Mucosa of descending colon (tissue), 3 donors: ENCODE data around the gene IGSF9B. TPM values are rescaled to one million over a fixed set of nuclear protein-coding genes. Genes with fewer than 3 reads are reported as not detected.

Experiments used
- ATAC-seq: fragments of 200-7000 bp; cut with Tn5 transposase; one replicate; pipeline ENCODE4 v1.9.1; 2020; ENCODE audit warnings: mild to moderate bottlenecking, moderate library complexity
- DNase-seq, 3 donors: peaks; one replicate each; pipeline ENCODE4 v3.0.0-alpha.2; 2020
- H3K36me3 ChIP-seq: fragments of 200-600 bp; one replicate; pipeline ENCODE4 v1.8.0; 2021; ENCODE audit warnings: low read depth, mild to moderate bottlenecking
- H3K4me1 ChIP-seq: fragments of 200-600 bp; one replicate; pipeline ENCODE4 v1.8.0; 2021; ENCODE audit warnings: low read depth, mild to moderate bottlenecking
- H3K4me3 ChIP-seq: fragments of 200-600 bp; one replicate; pipeline ENCODE4 v1.8.0; 2021; ENCODE audit warnings: mild to moderate bottlenecking
- H3K9me3 ChIP-seq: fragments of 200-600 bp; one replicate; pipeline ENCODE4 v1.8.0; 2021; ENCODE audit warnings: mild to moderate bottlenecking
- CTCF ChIP-seq: fragments of 200-600 bp; IDR thresholded peaks from one replicate; pipeline ENCODE4 v1.8.0; 2022; ENCODE audit warnings: antibody characterized with exemption, mild to moderate bottlenecking
- intact Hi-C, 2 donors: fragments of 100-400 bp; cut with DNase I in 1 of 2; cut with micrococcal nuclease in 1 of 2; formaldehyde crosslinking; loops; one replicate each; pipeline versions ENCODE4 v1.11.0 to v1.11.1; 2022; cut with DNase I, micrococcal nuclease
- total RNA-seq, 3 donors: library from RNA; stranded (reverse); fragmentation: NEBNext Ultra II Directional in 2 of 3; extraction: Animal tissue kit (Norgen Biotek cat#: 25700) in 2 of 3; gene quantifications; one replicate each; pipeline versions ENCODE4 v1.2.1 to v1.2.4, GENCODE V29; 2021 to 2023
- donor health status: DM: no; HTN: no; CAD: no; lungs with moderate emphysema.
- donor health status: DM: no; HTN: no; CAD: no.
- donor health status: DM: no; HTN: yes; CAD: no.

The IGSF9B gene
- total RNA-seq, 3 donors from 2014 or later: 5.2 to 42.6 (median 5.8) TPM

DNA sequence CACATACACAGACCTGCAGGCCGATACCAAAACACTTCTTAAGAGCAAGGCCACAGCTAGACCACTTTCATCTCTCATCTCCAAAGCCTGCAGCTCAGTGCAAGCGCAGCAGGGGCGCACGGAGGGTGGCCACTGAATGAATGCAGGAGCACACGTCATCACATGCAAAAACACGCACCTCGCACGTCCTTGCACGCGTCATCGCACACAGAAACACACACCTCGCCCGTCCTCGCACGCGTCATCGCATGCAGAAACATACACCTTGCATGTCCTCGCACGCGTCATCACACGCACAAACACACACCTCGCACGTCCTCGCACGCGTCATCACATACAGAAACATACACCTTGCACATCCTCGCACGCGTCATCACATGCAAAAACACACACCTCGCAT is 17.2 kb downstream of the IGSF9B start:
- ATAC-seq: no peak
- no peak overlapping the region for H3K4me3 ChIP-seq
- TF ChIP-seq CTCF: no peak
- DNase-seq: peak in 1 of 3 donors; percentile 30
- intact Hi-C loops: no loop called here
- no peaks in the 10 kb centered on the region for H3K36me3 ChIP-seq
- no peaks in the 10 kb centered on the region for H3K4me1 ChIP-seq
- no peaks in the 10 kb centered on the region for H3K9me3 ChIP-seq

GRCh38 chr11:133938166-133938565 is 18.6 kb downstream of the IGSF9B start:
- Histone ChIP-seq H3K9me3 (no peaks in the 10 kb centered on the region), H3K36me3 (no peaks in the 10 kb centered on the region), H3K4me1 (no peaks in the 10 kb centered on the region), H3K4me3 (no peak overlapping the region)
- no peak for DNase-seq
- no peak for TF ChIP-seq CTCF
- intact Hi-C loops: no loop called here
- no peak for ATAC-seq

- Histone ChIP-seq H3K4me3 (no peak overlapping the region), H3K36me3 (no peaks in the 10 kb centered on the region), H3K9me3 (no peaks in the 10 kb centered on the region), H3K4me1 (no peaks in the 10 kb centered on the region)
- TF ChIP-seq CTCF: no peak
- intact Hi-C loops: no loop called here
- ATAC-seq: no peak
- DNase-seq: peak in 1 of 3 donors; percentile 23
Observed at GRCh38 chr11:133937468-133937867, 19.3 kb downstream of the IGSF9B start.

DNA sequence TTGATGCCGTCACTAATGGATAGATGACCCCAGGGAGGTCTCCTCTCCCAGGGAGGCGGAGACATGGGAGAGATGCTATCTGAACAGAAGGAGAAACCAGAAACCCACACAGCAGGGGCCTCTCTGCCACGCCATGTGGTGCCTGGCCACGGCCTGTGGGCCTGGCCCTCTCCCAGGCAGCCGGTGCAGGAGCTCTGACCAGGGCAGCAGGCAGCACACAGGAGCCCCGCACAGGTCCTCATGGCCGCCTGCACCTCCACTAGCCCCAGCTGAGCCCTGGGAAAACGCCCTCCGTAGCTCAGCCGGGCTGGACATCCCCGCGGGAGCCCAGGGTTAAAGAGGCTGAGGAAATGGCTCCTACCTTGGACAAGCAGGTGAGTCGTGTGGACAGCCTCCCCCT is 19.8 kb downstream of the IGSF9B start:
- Histone ChIP-seq H3K36me3 (no peaks in the 10 kb centered on the region), H3K9me3 (no peaks in the 10 kb centered on the region), H3K4me3 (no peak overlapping the region), H3K4me1 (no peaks in the 10 kb centered on the region)
- intact Hi-C loops: no loop called here
- TF ChIP-seq CTCF: no peak
- peak in 1 of 3 donors; percentile 34 for DNase-seq
- ATAC-seq: no peak

DNA sequence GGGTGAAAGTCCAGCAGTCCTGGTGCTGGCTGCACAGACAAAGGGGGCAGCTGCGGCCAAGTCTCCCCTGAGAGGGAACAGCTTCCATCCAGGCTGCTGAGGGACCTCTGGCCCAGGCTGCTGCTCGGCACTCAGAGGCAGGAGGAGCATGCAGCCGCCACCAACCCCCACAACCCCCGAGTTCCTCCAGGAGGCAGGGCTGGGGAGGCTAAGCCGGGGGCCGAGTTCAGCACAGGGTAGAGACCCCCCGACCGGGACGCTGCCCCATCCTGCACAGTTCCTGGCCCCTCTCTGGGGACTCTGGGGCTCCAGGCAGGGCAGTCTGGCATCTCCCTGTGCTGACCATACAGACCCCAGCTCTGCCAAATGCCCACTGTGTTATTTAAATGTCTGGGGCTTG is 20.2 kb downstream of the IGSF9B start:
- Histone ChIP-seq H3K9me3 (no peaks in the 10 kb centered on the region), H3K4me3 (no peak overlapping the region), H3K4me1 (no peaks in the 10 kb centered on the region), H3K36me3 (no peaks in the 10 kb centered on the region)
- no peak for ATAC-seq
- TF ChIP-seq CTCF: no peak
- intact Hi-C loops: no loop called here
- DNase-seq: no peak

- no peak overlapping the region for H3K4me3 ChIP-seq
- no peak for TF ChIP-seq CTCF
- H3K36me3 ChIP-seq: no peaks in the 10 kb centered on the region
- H3K9me3 ChIP-seq: no peaks in the 10 kb centered on the region
- ATAC-seq (no peak), DNase-seq (peak in 1 of 3 donors; percentile 27)
- intact Hi-C loops: no loop called here
- H3K4me1 ChIP-seq: no peaks in the 10 kb centered on the region
Observed at GRCh38 chr11:133936136-133936535, 20.6 kb downstream of the IGSF9B start.
